ENCODE data around the gene ESR2.
"Not testable (repeated sequence)": the region's sequence is repeated elsewhere in the genome, so short reads cannot be mapped to it uniquely, and the experiment has no call there.

The ESR2 gene

DNA sequence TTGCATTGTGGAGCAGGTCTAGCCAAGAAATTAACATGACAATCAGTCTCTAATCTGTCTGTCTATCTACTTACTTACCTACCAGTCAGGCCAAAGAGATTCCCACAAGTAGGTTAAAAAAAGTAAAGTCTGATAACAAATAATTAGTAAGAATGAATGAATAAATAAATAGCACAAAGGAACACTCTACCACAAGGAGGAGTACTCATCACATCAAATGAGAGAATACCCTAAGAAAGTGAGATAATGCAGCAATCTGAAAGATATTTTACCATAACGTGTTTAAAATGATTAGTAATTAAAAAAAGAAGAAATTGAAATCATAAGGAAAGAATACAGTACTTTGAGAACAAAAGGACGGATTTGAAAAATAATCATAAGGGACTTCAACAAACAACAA lies 254.1 kb downstream of the ESR2 start:
- H3F3A ChIP-seq (ENCODE audit: insufficient read depth) = no peaks in the 10 kb centered on the region; the same call in 1 of the 2 replicates
- H3K36me3 ChIP-seq (ENCODE audit: low read length) = peaks cover 20% of the 10 kb centered on the region
- H3K9me3 ChIP-seq (ENCODE audit: insufficient read depth, low read length) = no peaks in the 10 kb centered on the region
- H3K9me2 ChIP-seq (replicated peaks; ENCODE audit: insufficient read depth, low read length) = no peaks in the 10 kb centered on the region
- no peak overlapping the region for H3K4me2 ChIP-seq (ENCODE audit: low read depth, low read length, poor library complexity, severe bottlenecking)
- H3K9ac ChIP-seq (ENCODE audit: low read length) = no peak overlapping the region
- no peaks in the 10 kb centered on the region for H4K20me1 ChIP-seq (ENCODE audit: low read depth, low read length)
- H3K27me3 ChIP-seq (ENCODE audit: low read length) = no peaks in the 10 kb centered on the region
- no peak overlapping the region for H3K27ac ChIP-seq (ENCODE audit: low read depth, low read length)
- H2AFZ ChIP-seq (ENCODE audit: low read depth, low read length, severe bottlenecking) = no peak overlapping the region
- H3K4me3 ChIP-seq (ENCODE audit: insufficient read depth, low read length, poor library complexity, severe bottlenecking) = no peak overlapping the region
- H3K79me2 ChIP-seq (ENCODE audit: insufficient read depth, low read length) = no peaks in the 10 kb centered on the region
- TF ChIP-seq CTCF (IDR thresholded peaks at IDR 0.05; ENCODE audit: insufficient read depth, low read length, poor library complexity, severe bottlenecking) = no peak
- TF ChIP-seq EZH2phosphoT487 (conservative IDR thresholded peaks at IDR 0.05; ENCODE audit: low read length) = no peak

- no peak overlapping the region for H3K9ac ChIP-seq (ENCODE audit: low read length)
- TF ChIP-seq CTCF (IDR thresholded peaks at IDR 0.05; ENCODE audit: insufficient read depth, low read length, poor library complexity, severe bottlenecking) (no peak), EZH2phosphoT487 (conservative IDR thresholded peaks at IDR 0.05; ENCODE audit: low read length) (no peak)
- 0 out of 2 replicates have a peak, but pooled peaks cover 2% of the 10 kb centered on the region for H4K20me1 ChIP-seq (ENCODE audit: low read depth, low read length)
- 0 out of 2 replicates have a peak, but pooled peaks cover 2% of the 10 kb centered on the region for H3K79me2 ChIP-seq (ENCODE audit: insufficient read depth, low read length)
- no peaks in the 10 kb centered on the region for H3K9me3 ChIP-seq (ENCODE audit: insufficient read depth, low read length)
- H3K9me2 ChIP-seq (replicated peaks; ENCODE audit: insufficient read depth, low read length) = no peaks in the 10 kb centered on the region
- peaks cover 30% of the 10 kb centered on the region for H3K36me3 ChIP-seq (ENCODE audit: low read length)
- peaks cover 5% of the 10 kb centered on the region; the same call in 1 of the 2 replicates for H3F3A ChIP-seq (ENCODE audit: insufficient read depth)
- no peak overlapping the region for H3K4me2 ChIP-seq (ENCODE audit: low read depth, low read length, poor library complexity, severe bottlenecking)
- no peak overlapping the region for H2AFZ ChIP-seq (ENCODE audit: low read depth, low read length, severe bottlenecking)
- H3K27ac ChIP-seq (ENCODE audit: low read depth, low read length) = no peak overlapping the region
- H3K4me3 ChIP-seq (ENCODE audit: insufficient read depth, low read length, poor library complexity, severe bottlenecking) = no peak overlapping the region
- no peaks in the 10 kb centered on the region for H3K27me3 ChIP-seq (ENCODE audit: low read length)
These were observed 255.2 kb downstream of the ESR2 start for GRCh38 chr14:64038841-64039542.

DNA sequence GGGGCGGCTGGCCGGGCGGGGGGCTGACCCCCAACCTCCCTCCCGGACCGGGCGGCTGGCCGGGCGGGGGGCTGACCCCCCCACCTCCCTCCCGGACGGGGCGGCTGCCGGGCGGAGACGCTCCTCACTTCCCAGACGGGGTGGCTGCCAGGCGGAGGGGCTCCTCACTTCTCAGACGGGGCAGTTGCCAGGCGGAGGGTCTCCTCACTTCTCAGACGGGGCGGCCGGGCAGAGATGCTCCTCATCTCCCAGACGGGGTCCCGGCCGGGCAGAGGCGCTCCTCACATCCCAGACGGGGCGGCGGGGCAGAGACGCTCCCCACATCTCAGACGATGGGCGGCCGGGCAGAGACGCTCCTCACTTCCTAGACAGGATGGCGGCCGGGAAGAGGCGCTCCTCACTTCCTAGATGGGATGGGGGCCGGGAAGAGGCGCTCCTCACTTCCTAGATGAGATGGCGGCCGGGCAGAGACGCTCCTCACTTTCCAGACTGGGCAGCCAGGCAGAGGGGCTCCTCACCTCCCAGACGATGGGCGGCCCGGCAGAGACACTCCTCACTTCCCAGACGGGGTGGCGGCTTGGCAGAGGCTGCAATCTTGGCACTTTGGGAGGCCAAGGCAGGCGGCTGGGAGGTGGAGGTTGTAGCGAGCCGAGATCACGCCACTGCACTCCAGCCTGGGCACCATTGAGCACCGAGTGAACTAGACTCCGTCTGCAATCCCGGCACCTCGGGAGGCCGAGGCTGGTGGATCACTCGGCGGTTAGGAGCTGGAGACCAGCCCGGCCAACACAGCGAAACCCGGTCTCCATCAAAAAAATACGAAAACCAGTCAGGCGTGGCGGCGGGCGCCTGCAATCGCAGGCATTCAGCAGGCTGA lies 256.1 kb downstream of the ESR2 start:
- H3K4me2 ChIP-seq (ENCODE audit: low read depth, low read length, poor library complexity, severe bottlenecking); H4K20me1 ChIP-seq (ENCODE audit: low read depth, low read length); H2AFZ ChIP-seq (ENCODE audit: low read depth, low read length, severe bottlenecking); H3K79me2 ChIP-seq (ENCODE audit: insufficient read depth, low read length); H3K9ac ChIP-seq (ENCODE audit: low read length); H3K4me3 ChIP-seq (ENCODE audit: insufficient read depth, low read length, poor library complexity, severe bottlenecking); H3K9me3 ChIP-seq (ENCODE audit: insufficient read depth, low read length); H3K27me3 ChIP-seq (ENCODE audit: low read length); H3K9me2 ChIP-seq (replicated peaks; ENCODE audit: insufficient read depth, low read length); H3K27ac ChIP-seq (ENCODE audit: low read depth, low read length): not testable (repeated sequence)
- Histone ChIP-seq H3F3A (ENCODE audit: insufficient read depth) (peaks cover 10% of the 10 kb centered on the region; the same call in 1 of the 2 replicates), H3K36me3 (ENCODE audit: low read length) (peaks cover 36% of the 10 kb centered on the region)

All from SU-DHL-6 (cell line).